Type B pancreatic cell (in vitro differentiated cells): ENCODE data around the gene NCDN. TPM values are rescaled to one million over a fixed set of nuclear protein-coding genes. Genes with fewer than 3 reads are reported as not detected.

Source experiments
- DNase-seq: peaks from one replicate; pipeline ENCODE4 v3.0.0; 2021; ENCODE audit warnings: mixed read lengths; ENCODE audit not compliant: unreplicated experiment; ENCODE audit errors: extremely low spot score
- H3K27ac Mint-ChIP-seq: 2 replicates; pipeline ENCODE4 v1.8.0; 2021; ENCODE audit warnings: mild to moderate bottlenecking, mixed read lengths
- H3K27me3 Mint-ChIP-seq: 2 replicates; pipeline ENCODE4 v1.8.0; 2021; ENCODE audit warnings: mixed read lengths
- H3K36me3 Mint-ChIP-seq: 2 replicates; pipeline ENCODE4 v1.8.0; 2021; ENCODE audit warnings: mixed read lengths
- H3K4me1 Mint-ChIP-seq: one replicate; pipeline ENCODE4 v1.8.0; 2021; ENCODE audit warnings: mixed read lengths; ENCODE audit not compliant: unreplicated experiment
- H3K4me3 Mint-ChIP-seq: 2 replicates; pipeline ENCODE4 v1.8.0; 2021; ENCODE audit warnings: mild to moderate bottlenecking, mixed read lengths
- H3K9me3 Mint-ChIP-seq: 2 replicates; pipeline ENCODE4 v1.8.0; 2021; ENCODE audit warnings: mixed read lengths
- total RNA-seq: library from RNA; stranded (reverse); gene quantifications from 2 replicates; pipeline ENCODE4 v1.2.1, GENCODE V29; 2021; ENCODE audit warnings: low replicate concordance
- TF ChIP-seq, protein P1 (sequence below): fragments of 200-600 bp; sonication (generic); conservative IDR thresholded peaks from 2 replicates; pipeline ENCODE4 v1.5.0; 2021; ENCODE audit warnings: antibody characterized with exemption, mild to moderate bottlenecking

The NCDN gene
- total RNA-seq, 1 donor from 2014 or later: 27.2 TPM

DNA sequence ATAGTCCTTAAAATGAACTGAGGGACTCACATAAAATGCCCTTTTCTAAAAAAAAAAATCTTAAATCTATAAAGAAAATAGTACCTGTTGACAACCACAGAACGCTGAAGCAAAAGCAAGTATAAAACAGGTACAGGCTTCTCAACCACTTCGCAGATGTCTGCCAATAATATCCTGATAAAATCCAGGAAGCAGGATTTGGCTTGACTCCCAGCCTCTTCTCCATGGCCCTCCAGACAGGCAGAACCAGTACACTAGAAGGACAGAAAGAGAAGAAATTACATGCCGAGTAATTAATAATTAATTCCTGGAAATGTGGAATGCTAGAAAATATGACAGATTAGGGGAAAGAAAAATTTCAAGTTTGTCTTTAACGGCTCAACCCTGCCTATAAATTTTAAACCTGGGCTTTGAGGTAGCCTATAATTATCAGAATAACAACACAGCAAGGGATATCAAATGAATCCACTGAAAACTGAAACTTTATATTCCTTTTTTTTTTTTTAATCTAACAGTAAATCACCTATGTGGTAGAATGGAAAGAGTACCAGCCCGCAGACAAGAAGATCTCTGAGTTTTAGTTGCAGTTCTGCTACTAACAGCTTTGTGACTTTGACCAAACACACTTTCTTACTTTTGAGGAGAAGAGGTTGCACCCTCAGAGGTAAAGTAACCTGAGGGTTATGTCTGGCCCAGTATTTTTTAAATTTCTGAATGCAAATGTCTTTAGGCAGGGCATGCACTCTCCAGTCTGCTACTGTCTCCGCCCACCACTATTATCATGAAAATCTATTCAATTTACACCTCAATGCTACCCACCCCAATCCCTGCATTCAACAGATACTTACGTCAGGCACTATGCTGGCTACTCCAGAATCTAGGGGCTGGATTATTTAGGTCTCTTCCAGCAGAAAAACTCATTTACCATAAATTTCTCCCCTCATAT is 3.1 kb upstream of the NCDN start:
- Mint-ChIP-seq H3K36me3 (peaks cover 11% of the 10 kb centered on the region), H3K27ac (no peak overlapping the region), H3K27me3 (no peaks in the 10 kb centered on the region), H3K4me1 (peaks cover 27% of the 10 kb centered on the region), H3K9me3 (no peaks in the 10 kb centered on the region), H3K4me3 (peak overlapping the region; percentile 97)
- TF ChIP-seq, protein P1, sequence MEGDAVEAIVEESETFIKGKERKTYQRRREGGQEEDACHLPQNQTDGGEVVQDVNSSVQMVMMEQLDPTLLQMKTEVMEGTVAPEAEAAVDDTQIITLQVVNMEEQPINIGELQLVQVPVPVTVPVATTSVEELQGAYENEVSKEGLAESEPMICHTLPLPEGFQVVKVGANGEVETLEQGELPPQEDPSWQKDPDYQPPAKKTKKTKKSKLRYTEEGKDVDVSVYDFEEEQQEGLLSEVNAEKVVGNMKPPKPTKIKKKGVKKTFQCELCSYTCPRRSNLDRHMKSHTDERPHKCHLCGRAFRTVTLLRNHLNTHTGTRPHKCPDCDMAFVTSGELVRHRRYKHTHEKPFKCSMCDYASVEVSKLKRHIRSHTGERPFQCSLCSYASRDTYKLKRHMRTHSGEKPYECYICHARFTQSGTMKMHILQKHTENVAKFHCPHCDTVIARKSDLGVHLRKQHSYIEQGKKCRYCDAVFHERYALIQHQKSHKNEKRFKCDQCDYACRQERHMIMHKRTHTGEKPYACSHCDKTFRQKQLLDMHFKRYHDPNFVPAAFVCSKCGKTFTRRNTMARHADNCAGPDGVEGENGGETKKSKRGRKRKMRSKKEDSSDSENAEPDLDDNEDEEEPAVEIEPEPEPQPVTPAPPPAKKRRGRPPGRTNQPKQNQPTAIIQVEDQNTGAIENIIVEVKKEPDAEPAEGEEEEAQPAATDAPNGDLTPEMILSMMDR: no peak
- DNase-seq: no peak

DNA sequence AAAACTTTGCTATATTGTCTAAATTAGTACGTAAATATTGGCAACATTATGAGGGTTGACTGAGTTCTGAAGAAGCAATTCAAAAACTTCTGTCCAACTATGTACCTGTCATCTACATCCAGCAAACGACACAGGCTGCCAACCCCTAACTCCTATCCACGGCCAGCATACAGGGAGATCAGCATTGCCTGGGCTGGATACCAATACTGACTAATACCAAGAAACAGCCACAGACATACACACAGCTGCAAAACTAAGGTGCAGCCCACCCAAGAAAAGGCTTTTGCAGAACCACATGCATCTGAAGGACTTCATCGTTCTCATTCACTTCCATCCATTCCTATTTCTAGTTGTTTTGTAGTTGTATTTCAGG is 2.4 kb upstream of the NCDN start:
- peaks cover 8% of the 10 kb centered on the region for H3K36me3 Mint-ChIP-seq

DNA sequence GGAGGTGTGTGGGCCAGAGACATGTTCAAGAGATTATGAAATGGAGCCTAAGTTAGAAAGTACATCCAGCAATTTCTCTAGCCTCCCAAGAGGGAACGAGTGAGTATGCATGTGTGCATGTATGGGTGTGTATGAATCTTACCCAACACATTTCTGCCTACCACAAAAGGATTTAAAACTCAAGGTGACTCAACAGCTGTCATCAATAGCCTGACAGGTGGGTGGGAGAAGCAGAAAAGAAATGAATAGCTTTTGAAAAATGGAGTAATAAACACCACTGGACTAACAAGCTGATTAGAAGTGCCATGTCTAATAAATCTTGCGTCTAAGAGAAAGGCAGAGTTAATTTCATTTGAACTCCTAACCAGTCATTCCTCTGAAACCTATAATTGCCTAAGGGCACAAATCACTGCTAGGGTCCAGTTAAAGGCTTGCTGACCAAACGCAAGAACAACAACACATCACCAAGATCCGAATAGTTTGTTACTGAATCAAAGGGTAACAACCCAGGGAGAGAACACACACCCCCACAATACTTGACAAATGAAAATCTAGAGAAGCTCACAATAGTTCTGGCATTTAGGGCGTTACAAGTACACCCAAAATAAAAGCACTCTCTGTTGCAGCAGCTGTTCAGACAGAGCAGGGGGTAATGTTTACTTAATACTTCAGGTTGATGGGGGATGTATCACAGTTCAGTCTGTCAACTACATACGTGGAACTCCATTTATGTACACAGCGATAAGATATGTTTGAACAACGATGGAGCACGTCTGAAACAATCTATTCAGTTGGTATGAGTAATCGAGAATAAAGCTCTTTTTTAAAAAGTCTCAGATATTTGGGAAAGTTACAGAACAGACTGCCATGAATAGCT is 1.8 kb upstream of the NCDN start:
- Mint-ChIP-seq H3K27me3 (no peaks in the 10 kb centered on the region), H3K4me1 (peaks cover 31% of the 10 kb centered on the region), H3K36me3 (peaks cover 8% of the 10 kb centered on the region), H3K4me3 (peak overlapping the region; percentile 97), H3K27ac (peak overlapping the region; percentile 86), H3K9me3 (no peaks in the 10 kb centered on the region)
- TF ChIP-seq, protein P1: no peak
- no peak for DNase-seq

More for the DNA sequence above, 2.4 kb upstream of the NCDN start:
- Mint-ChIP-seq H3K9me3 (no peaks in the 10 kb centered on the region), H3K27ac (peak overlapping the region; percentile 86), H3K4me3 (peak overlapping the region; percentile 97), H3K27me3 (no peaks in the 10 kb centered on the region), H3K4me1 (peaks cover 31% of the 10 kb centered on the region)
- TF ChIP-seq, protein P1: no peak
- no peak for DNase-seq

DNA sequence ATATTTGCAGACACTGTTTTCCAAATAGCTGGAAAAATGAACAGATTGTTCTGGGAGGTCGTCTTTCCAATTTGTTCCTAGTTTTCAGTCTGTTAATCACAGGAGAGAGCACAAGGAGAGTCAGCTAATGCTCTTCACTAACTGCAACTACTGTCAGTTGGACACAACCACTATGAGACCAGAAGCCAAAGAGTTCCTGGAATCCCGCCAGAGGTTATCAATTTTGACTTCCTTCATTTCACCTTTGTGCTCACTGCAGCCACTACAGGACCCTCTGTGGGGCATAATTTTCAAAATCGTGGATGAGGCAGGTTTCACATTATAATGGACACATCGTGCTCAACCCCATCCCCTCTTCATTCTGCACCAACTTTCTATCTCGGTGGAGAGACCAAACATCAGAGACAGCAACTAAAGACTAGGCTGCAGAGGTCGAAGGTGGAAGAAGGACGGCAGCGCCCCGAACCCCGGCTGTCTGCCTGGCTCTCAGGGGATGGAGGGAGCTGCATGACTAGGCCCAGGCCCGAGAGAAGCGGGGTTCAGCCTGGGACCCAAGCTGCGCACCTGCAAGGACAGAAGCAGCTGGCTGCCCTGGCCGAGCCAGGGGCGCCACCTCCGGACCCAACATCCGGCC is 998 bp upstream of the NCDN start:
- H3K4me1 Mint-ChIP-seq: peaks cover 36% of the 10 kb centered on the region
- peak overlapping the region; percentile 97 for H3K4me3 Mint-ChIP-seq
- peak overlapping the region; percentile 86 for H3K27ac Mint-ChIP-seq
- H3K9me3 Mint-ChIP-seq: no peaks in the 10 kb centered on the region
- TF ChIP-seq, protein P1: no peak
- H3K27me3 Mint-ChIP-seq: no peaks in the 10 kb centered on the region
- peaks cover 7% of the 10 kb centered on the region for H3K36me3 Mint-ChIP-seq
- no peak for DNase-seq

DNA sequence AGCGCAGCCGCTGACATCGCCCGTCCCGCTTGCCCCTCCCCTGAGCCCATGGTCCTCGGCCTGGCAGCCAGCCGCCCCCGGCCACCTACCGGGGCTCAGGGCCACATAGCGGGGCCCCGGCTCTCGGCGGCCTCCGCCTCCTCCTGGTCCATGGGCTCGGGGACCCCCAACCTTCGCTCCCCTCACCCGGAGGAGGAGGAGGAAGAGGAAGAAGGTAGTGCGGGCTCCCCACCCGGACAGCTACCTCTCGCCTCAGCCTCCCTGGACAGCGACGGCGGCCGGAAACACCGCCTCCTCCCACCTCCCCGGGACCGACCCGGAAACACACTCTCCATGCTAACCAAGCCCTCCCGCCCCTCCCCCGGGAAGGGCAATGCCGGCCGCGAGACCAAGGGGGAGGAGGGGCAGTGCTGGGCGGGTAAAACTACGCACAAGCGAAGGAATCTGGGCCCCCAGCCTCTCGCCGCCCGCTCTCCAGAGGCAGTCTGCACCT is 435 bp upstream of the NCDN start, which contains the start of gene KIAA0319L:
KIAA0319L (minus strand) TSS at position 286 of the 493 bp plus-strand sequence. CDS start 2,912 bp downstream, outside the sequence.
- TF ChIP-seq, protein P1: no peak
- peaks cover 36% of the 10 kb centered on the region for H3K4me1 Mint-ChIP-seq
- peak within 1 kb of the TSS; percentile 97 for H3K4me3 Mint-ChIP-seq
- DNase-seq: no peak
- H3K27ac Mint-ChIP-seq: peak within 1 kb of the TSS; percentile 91
- H3K9me3 Mint-ChIP-seq: no peaks in the 10 kb centered on the region
- H3K27me3 Mint-ChIP-seq: no peaks in the 10 kb centered on the region
- H3K36me3 Mint-ChIP-seq: peaks cover 4% of the 10 kb centered on the region
